SK-N-SH (cell line): Measurements from ENCODE around the gene ANKMY1. TPM values are rescaled to one million over a fixed set of nuclear protein-coding genes. Genes with fewer than 3 reads are reported as not detected.

Source experiments
- CTCF ChIA-PET: fragments of 300-600, 350-600 bp; formaldehyde crosslinking; extraction: SDS; loops from one replicate; lab custom pipeline; 2021; lab: Yijun Ruan, JAX
- POLR2A ChIA-PET: fragments of 350-600 bp; sonication (Branson Sonifier 250); formaldehyde crosslinking; extraction: SDS; loops from one replicate; lab custom pipeline; 2020; ENCODE audit warnings: antibody characterized with exemption, inconsistent platforms; lab: Yijun Ruan, JAX
- DNase-seq: peaks from one replicate; pipeline ENCODE4 v3.0.0; 2012
- H2AFZ ChIP-seq: fragments of 200-600 bp; sonication (generic); 2 replicates; pipeline ENCODE4 v1.8.1; 2016; ENCODE audit warnings: antibody characterized with exemption, mild to moderate bottlenecking, low read depth
- H3F3A ChIP-seq: fragments of 200-600 bp; sonication (generic); replicated peaks from 2 replicates; pipeline ENCODE3; 2016; ENCODE audit warnings: antibody characterized with exemption, mild to moderate bottlenecking; ENCODE audit not compliant: insufficient read depth
- H3K27ac ChIP-seq, 2 experiments: fragments of 200-500 bp in 1 of 2; fragments of 200-600 bp in 1 of 2; sonication (Bioruptor generic) in 1 of 2; sonication (generic), shearing (Covaris generic) in 1 of 2; 2 replicates each; pipeline versions ENCODE4 v1.5.1 to v1.6.1; 2014 to 2016; ENCODE audit warnings: low read depth in 2 of 2, inconsistent platforms in 1 of 2, low read length in 1 of 2, mild to moderate bottlenecking in 1 of 2, mixed read lengths in 1 of 2
- H3K27me3 ChIP-seq: fragments of 200-600 bp; sonication (generic), shearing (Covaris generic); 2 replicates; pipeline ENCODE4 v1.6.1; 2016; ENCODE audit warnings: mixed run types; ENCODE audit not compliant: insufficient read depth
- H3K36me3 ChIP-seq, 2 experiments: fragments of 200-500 bp in 1 of 2; fragments of 200-600 bp in 1 of 2; sonication (Bioruptor generic) in 1 of 2; sonication (generic) in 1 of 2; replicated peaks in 1 of 2; 2 replicates each; pipeline versions ENCODE3 to v1.5.1; 2014 to 2016; ENCODE audit warnings: low read length in 1 of 2, mild to moderate bottlenecking in 1 of 2; ENCODE audit not compliant: insufficient read depth in 2 of 2, control insufficient read depth in 1 of 2
- H3K4me1 ChIP-seq, 2 experiments: fragments of 200-500 bp in 1 of 2; fragments of 200-600 bp in 1 of 2; sonication (Bioruptor generic) in 1 of 2; sonication (generic), shearing (Covaris generic) in 1 of 2; 2 replicates each; pipeline versions ENCODE4 v1.5.1 to v1.6.1; 2014 to 2016; ENCODE audit warnings: low read depth in 1 of 2, low read length in 1 of 2, mixed run types in 1 of 2; ENCODE audit not compliant: insufficient read depth in 2 of 2, control insufficient read depth in 1 of 2
- H3K4me2 ChIP-seq: fragments of 200-600 bp; sonication (generic), shearing (Covaris generic); 2 replicates; pipeline ENCODE4 v1.6.1; 2017; ENCODE audit warnings: mixed run types
- H3K4me3 ChIP-seq, 2 experiments: fragments of 200-500 bp in 1 of 2; fragments of 200-600 bp in 1 of 2; sonication (Bioruptor generic) in 1 of 2; sonication (generic), shearing (Covaris generic) in 1 of 2; 2 replicates each; pipeline versions ENCODE4 v1.5.1 to v1.8.1; 2014 to 2016; ENCODE audit warnings: low read depth in 2 of 2, inconsistent platforms in 1 of 2, low read length in 1 of 2, mild to moderate bottlenecking in 1 of 2, mixed read lengths in 1 of 2, moderate library complexity in 1 of 2
- H3K79me2 ChIP-seq: fragments of 200-600 bp; sonication (generic); 2 replicates; pipeline ENCODE4 v1.8.1; 2017; ENCODE audit warnings: mild to moderate bottlenecking; ENCODE audit not compliant: insufficient read depth
- H3K9ac ChIP-seq: fragments of 200-600 bp; sonication (generic); 2 replicates; pipeline ENCODE4 v1.6.1; 2017; ENCODE audit warnings: mixed run types
- H3K9me2 ChIP-seq: fragments of 200-600 bp; sonication (generic); 2 replicates; pipeline ENCODE4 v1.6.1; 2017; ENCODE audit warnings: mixed run types
- H3K9me3 ChIP-seq: fragments of 200-600 bp; sonication (generic); 2 replicates; pipeline ENCODE4 v1.6.1; 2017; ENCODE audit warnings: mixed run types, mild to moderate bottlenecking, moderate library complexity
- H4K20me1 ChIP-seq: fragments of 200-600 bp; sonication (generic); 2 replicates; pipeline ENCODE4 v1.6.1; 2017; ENCODE audit warnings: mild to moderate bottlenecking, mixed run types; ENCODE audit not compliant: insufficient read depth
- ELF1 ChIP-seq: IDR thresholded peaks from 2 replicates; pipeline ENCODE4 v1.4.0; 2012
- EP300 ChIP-seq, 2 experiments: IDR thresholded peaks; 2 replicates each; pipeline versions ENCODE4 v1.4.0 to v1.6.1; 2012; ENCODE audit warnings: borderline replicate concordance in 1 of 2, low read depth in 1 of 2, low read length in 1 of 2
- FOSL2 ChIP-seq: IDR thresholded peaks from 2 replicates; pipeline ENCODE4 v1.4.0; 2012; ENCODE audit warnings: low read depth, mild to moderate bottlenecking, moderate library complexity, borderline replicate concordance
- FOXM1 ChIP-seq: IDR thresholded peaks from 2 replicates; pipeline ENCODE4 v1.4.0; 2012; ENCODE audit warnings: low read depth, mild to moderate bottlenecking
- GABPA ChIP-seq: IDR thresholded peaks from 2 replicates; pipeline ENCODE4 v1.4.0; 2012; ENCODE audit warnings: low read depth, mild to moderate bottlenecking
- JUND ChIP-seq: IDR thresholded peaks from 2 replicates; pipeline ENCODE4 v1.4.0; 2012
- POLR2AphosphoS5 ChIP-seq: IDR thresholded peaks from 2 replicates; pipeline ENCODE4 v1.6.1; 2012; ENCODE audit warnings: low read depth, low read length
- SMC3 ChIP-seq: IDR thresholded peaks from 2 replicates; pipeline ENCODE4 v1.6.1; 2012; ENCODE audit warnings: low read depth, low read length, improper control_type of control experiment
- TAF1 ChIP-seq: IDR thresholded peaks from 2 replicates; pipeline ENCODE4 v1.6.1; 2012; ENCODE audit warnings: low read depth, mild to moderate bottlenecking, low read length, moderate library complexity, borderline replicate concordance
- TCF12 ChIP-seq: IDR thresholded peaks from 2 replicates; pipeline ENCODE4 v1.4.0; 2012
- WGBS: methylation state at CpG from one replicate; pipeline ENCODE4 v1.1.6; 2017; ENCODE audit warnings: low lambda C conversion rate; 5-methylcytosine and 5-hydroxymethylcytosine counted together
- polyA plus RNA-seq, 3 experiments: library from polyadenylated mRNA; depleted of rRNA; stranded (reverse); fragments of >200 nt; gene quantifications; 2 replicates each; pipeline ENCODE4 v1.2.3, GENCODE V29; 2012
- TF ChIP-seq, protein P1 (sequence below): IDR thresholded peaks from 2 replicates; pipeline ENCODE4 v1.6.1; 2012; ENCODE audit warnings: mild to moderate bottlenecking, low read depth, low read length, moderate library complexity

The ANKMY1 gene
- polyA plus RNA-seq, 1 of the 3 experiments (the other 2 are of a cell fraction): 12.1 TPM

DNA sequence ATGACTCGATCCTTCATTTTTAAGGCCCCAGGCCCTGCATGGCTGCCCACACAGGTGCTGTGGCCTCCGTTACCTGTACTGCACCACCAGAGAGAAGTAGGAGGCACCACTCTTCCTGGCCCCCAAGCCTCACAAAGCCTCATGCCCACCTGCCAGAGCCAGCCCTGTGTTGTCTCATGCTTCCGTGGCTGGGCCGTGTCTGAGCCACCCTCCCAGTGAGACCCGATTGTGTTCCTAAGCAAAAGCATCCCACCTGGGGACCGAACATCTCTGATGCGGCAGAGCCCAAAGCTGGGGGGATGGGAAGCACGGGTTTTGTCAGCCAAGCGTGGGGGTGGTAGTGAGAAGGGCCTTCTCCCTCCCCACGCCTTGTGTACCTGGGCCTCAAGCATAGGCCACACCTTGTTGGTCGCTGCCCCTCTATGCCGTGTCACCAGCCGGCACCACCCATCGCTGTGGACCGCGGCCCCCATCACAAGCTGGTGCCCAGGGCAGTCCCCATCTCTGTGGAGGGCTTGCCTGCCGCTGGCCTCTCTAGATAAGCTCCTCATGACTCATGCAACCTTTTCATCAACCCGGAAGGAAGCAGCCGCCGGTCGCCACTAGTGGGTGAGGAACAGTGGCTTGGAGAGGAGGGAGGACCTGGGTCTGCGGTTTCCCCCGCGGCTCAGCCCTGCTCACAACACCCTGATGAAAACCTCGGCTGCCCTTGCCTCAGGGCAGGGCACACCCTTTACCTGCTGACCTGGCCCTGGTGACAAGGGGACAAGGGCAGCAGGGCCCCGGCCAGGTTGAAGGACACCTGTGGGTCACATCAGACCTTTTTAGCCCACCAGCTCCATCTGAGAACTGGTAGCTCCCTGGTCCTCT is 7.8 kb upstream of the ANKMY1 start:
- ChIA-PET POLR2A (interaction anchor here (0.6 to 2.6 kb wide), 4 partner anchors 9 to 390 kb away, joined by 3 to 18 read pairs (median 3); partner anchors contain the start of gene CAPN10), CTCF (interaction anchor here (0.6 to 2.9 kb wide), 20 partner anchors 11 to 1892 kb away, joined by 3 to 31 read pairs (median 4); partner anchors contain the start of gene CAPN10)
- Histone ChIP-seq H3K36me3 (peaks cover 0 to 7% of the 10 kb centered on the region in 2 experiments), H3K9ac (peak overlapping the region; percentile 64), H3K27ac (peak overlapping the region; percentile 74 to 80), H3K79me2 (peaks cover 28% of the 10 kb centered on the region), H3K4me2 (peak overlapping the region; percentile 98), H2AFZ (peak overlapping the region; percentile 91), H3K4me1 (peaks cover 36 to 42% of the 10 kb centered on the region in 2 experiments), H4K20me1 (0 out of 2 replicates have a peak, but pooled peaks cover 12% of the 10 kb centered on the region), H3K4me3 (peak overlapping the region; percentile 19 to 56), H3F3A (peaks cover 20% of the 10 kb centered on the region), H3K9me2 (no peaks in the 10 kb centered on the region), H3K9me3 (no peaks in the 10 kb centered on the region), H3K27me3 (no peaks in the 10 kb centered on the region)
- WGBS: 41% methylated on average over 15 of the region's 26 CpGs
- TF ChIP-seq TCF12 (no peak), FOSL2 (peak; percentile 65; the same call in 1 of the 2 replicates), ELF1 (peak; percentile 87), EP300 (IDR thresholded peaks at IDR 0.05; ENCODE audit: borderline replicate concordance in 1 of 2, low read depth in 1 of 2, low read length in 1 of 2) (no peak), JUND (peak; percentile 33; the same call in 1 of the 2 replicates), FOXM1 (no peak), TAF1 (peak; percentile 29; the same call in 1 of the 2 replicates), SMC3 (no peak), GABPA (peak; percentile 38; the same call in 1 of the 2 replicates), POLR2AphosphoS5 (peak; percentile 58; the same call in 1 of the 2 replicates)
- TF ChIP-seq, protein P1, sequence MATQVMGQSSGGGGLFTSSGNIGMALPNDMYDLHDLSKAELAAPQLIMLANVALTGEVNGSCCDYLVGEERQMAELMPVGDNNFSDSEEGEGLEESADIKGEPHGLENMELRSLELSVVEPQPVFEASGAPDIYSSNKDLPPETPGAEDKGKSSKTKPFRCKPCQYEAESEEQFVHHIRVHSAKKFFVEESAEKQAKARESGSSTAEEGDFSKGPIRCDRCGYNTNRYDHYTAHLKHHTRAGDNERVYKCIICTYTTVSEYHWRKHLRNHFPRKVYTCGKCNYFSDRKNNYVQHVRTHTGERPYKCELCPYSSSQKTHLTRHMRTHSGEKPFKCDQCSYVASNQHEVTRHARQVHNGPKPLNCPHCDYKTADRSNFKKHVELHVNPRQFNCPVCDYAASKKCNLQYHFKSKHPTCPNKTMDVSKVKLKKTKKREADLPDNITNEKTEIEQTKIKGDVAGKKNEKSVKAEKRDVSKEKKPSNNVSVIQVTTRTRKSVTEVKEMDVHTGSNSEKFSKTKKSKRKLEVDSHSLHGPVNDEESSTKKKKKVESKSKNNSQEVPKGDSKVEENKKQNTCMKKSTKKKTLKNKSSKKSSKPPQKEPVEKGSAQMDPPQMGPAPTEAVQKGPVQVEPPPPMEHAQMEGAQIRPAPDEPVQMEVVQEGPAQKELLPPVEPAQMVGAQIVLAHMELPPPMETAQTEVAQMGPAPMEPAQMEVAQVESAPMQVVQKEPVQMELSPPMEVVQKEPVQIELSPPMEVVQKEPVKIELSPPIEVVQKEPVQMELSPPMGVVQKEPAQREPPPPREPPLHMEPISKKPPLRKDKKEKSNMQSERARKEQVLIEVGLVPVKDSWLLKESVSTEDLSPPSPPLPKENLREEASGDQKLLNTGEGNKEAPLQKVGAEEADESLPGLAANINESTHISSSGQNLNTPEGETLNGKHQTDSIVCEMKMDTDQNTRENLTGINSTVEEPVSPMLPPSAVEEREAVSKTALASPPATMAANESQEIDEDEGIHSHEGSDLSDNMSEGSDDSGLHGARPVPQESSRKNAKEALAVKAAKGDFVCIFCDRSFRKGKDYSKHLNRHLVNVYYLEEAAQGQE: 0 out of 2 replicates have a peak, but pooled peaks have one; percentile 3
- DNase-seq: peak; percentile 36
